NCI-H774 (cell line): ENCODE results near the gene INHBC.
"Not testable (repeated sequence)": the region's sequence is repeated elsewhere in the genome, so short reads cannot be mapped to it uniquely, and the experiment has no call there.

ENCODE experiments used
- DNase-seq: peaks from one replicate; lab custom pipeline; 2025; lab: John Stamatoyannopoulos, UW

INHBC gene

GRCh38 chr12:57434517-57435223 lies at the start of gene INHBC:
Gene INHBC (plus strand): TSS chr12:57434784. CDS start chr12:57434887, 103 bp downstream.
- DNase-seq, result no peak

- DNase-seq, result no peak
These were observed 49.0 kb upstream of the INHBC start for GRCh38 chr12:57385586-57385985.

- DNase-seq, result no peak
These were observed 48.3 kb upstream of the INHBC start for GRCh38 chr12:57386187-57386720.

- DNase-seq, result no peak
These were observed 46.2 kb upstream of the INHBC start for GRCh38 chr12:57388425-57388824.

GRCh38 chr12:57389033-57389432 lies 45.6 kb upstream of the INHBC start:
- DNase-seq, result no peak

- no peak for DNase-seq
These were observed 44.4 kb upstream of the INHBC start for GRCh38 chr12:57390174-57390573.

- DNase-seq, result no peak
These were observed 39.5 kb upstream of the INHBC start for GRCh38 chr12:57395121-57395520.

- no peak for DNase-seq
These were observed 37.1 kb upstream of the INHBC start for GRCh38 chr12:57397441-57397840.

GRCh38 chr12:57399718-57400463 lies 34.7 kb upstream of the INHBC start:
- DNase-seq, result not testable (repeated sequence)

GRCh38 chr12:57401165-57401564 lies 33.4 kb upstream of the INHBC start:
- no peak for DNase-seq

GRCh38 chr12:57402156-57402555 lies 32.4 kb upstream of the INHBC start:
- DNase-seq, result not testable (repeated sequence)

- no peak for DNase-seq
These were observed 29.5 kb upstream of the INHBC start for GRCh38 chr12:57404966-57405640.

- no peak for DNase-seq
These were observed 24.1 kb upstream of the INHBC start for GRCh38 chr12:57410534-57410933.

GRCh38 chr12:57414160-57414559 lies 20.4 kb upstream of the INHBC start:
- DNase-seq, result not testable (repeated sequence)

GRCh38 chr12:57415088-57415487 lies 19.5 kb upstream of the INHBC start:
- no peak for DNase-seq

GRCh38 chr12:57416039-57416996 lies 18.3 kb upstream of the INHBC start:
- DNase-seq, result no peak

GRCh38 chr12:57418255-57418654 lies 16.3 kb upstream of the INHBC start:
- DNase-seq, result no peak

GRCh38 chr12:57419495-57419894 lies 15.1 kb upstream of the INHBC start:
- DNase-seq, result no peak

GRCh38 chr12:57420482-57420881 lies 14.1 kb upstream of the INHBC start:
- DNase-seq, result no peak

GRCh38 chr12:57426948-57427347 lies 7.6 kb upstream of the INHBC start:
- DNase-seq, result not testable (repeated sequence)

- no peak for DNase-seq
These were observed 5.6 kb upstream of the INHBC start for GRCh38 chr12:57428965-57429364.
